Right kidney (tissue), 1 donor: ENCODE data around the gene SND1.
"Not testable (repeated sequence)": the region's sequence is repeated elsewhere in the genome, so short reads cannot be mapped to it uniquely, and the experiment has no call there.

ENCODE experiments used
- DNase-seq: peaks from one replicate; pipeline ENCODE4 v3.0.0-alpha.2; 2016

Gene SND1

DNA sequence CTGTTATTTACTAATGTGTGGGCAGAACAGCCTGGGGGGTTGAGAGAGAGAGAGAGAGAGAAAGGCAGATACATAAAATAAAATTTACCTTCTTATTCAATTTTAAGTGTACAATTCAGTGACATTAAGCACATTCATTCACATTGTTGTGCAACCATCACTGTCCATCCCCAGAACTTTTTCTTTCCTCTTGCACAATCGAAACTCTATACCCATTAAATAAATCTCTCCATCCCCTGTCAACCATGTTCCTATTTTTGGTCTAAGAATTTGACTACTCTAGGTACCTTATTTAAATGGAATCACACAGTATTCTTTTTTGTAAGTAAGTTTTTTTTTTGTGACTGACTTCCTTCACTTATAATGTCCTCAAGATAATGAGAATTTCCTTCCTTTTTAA is 181.6 kb downstream of the SND1 start:
- no peak for DNase-seq

DNA sequence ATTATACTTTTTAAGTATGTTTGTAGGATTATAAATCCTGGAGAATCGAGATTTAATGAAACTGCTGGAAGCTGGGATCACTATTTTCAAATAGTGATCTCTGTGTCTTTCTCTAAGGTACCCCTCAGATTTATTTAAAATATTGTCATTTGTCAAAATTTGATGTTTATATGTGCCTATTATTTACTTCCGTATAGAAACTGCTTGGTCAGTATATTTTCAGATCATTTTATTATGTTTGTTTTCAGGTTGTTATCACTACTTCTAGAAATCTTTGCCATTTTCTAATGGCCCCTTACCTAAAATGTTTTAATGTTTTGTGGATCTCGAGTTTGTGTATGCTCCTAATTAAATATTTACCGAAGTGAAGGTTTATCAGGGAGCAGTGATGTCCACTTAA is 183.7 kb downstream of the SND1 start:
- no peak for DNase-seq

DNA sequence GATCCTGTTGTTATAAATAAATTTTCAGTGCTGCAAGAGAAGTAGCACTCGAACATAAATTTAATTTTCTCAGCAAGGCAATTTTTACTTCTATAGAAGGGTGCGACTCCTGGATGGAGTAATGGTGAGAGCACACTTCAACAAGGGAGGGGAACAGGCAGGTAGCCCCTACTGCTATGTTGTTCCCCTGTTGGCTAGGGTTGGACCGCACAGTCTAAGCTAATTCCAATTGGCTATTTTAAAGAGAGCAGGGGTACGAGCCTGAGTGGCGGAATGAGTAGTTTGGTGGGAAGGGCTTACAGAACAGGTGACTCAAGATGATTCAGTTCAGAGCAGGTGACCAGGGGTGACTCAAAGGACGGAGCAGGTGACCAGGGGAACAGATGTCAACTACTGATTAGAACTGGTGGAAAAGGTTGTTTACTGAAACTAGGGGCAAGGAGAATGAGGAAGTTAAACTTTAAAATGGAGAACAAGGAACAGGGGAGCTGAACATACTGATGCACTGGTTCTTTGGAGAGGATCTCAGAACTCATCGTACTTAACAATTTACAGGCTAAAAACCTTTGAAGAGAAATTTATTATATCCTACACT is 185.9 kb downstream of the SND1 start:
- DNase-seq: not testable (repeated sequence)

DNA sequence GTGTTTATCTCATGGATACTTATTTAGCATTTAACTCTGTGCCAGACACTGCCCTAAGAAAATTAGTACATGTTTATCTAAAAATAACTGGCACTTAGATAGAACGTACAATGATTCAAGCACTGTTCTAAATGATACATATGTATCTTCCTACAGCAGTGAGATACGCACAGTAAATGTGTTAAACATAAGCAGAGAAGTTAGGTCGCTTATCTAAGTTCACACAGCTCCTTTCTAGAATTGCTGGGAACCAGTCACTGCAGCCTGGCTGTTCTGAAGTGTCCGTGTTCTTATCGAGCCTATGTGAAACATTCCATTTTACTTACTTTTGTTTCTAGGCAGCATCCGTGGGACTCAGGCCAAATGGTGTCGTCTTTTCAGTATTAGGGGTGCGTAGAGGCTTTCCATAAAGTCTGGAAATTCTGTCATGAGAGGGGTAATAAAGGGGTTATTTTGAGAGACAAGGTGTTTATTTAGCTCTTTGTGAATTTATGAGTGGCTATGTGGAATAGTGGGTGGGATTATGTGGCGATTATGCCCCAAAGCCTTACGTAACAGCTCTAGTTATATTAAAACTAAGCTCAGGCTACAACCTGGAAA is 186.9 kb downstream of the SND1 start:
- DNase-seq: no peak

DNA sequence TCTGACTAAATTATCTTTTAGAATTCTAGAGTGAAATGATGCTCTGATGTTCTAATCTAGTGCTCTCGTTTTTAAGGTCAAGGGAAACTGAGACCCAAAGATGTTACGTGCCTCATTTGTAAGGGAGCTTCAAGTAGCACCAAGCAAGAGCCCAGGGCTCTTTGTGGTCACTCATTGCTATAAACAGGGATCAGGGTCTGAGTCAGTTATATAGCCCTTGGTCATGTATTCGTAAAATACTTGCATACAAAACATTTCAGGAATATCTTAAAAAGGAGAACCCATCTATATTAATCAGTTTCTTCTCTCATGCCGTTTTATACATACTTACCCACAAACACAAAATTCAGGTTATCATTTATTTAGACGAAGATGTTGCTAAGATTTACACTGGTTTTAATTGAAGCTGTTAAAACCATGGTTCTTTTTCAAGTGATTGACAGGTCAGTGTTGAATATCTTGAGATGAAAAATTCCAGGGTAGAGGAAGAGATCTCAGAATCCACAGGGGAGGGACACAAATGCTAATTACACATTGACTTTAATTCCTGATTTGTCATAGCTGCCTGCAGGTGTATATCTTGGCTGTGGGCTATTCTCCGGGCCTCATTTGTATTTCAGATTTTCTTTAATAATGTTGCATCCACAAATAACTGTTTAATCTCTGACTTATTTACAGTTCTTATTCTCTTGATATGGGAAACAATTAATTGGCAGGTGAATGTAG is 188.4 kb downstream of the SND1 start:
- no peak for DNase-seq

DNA sequence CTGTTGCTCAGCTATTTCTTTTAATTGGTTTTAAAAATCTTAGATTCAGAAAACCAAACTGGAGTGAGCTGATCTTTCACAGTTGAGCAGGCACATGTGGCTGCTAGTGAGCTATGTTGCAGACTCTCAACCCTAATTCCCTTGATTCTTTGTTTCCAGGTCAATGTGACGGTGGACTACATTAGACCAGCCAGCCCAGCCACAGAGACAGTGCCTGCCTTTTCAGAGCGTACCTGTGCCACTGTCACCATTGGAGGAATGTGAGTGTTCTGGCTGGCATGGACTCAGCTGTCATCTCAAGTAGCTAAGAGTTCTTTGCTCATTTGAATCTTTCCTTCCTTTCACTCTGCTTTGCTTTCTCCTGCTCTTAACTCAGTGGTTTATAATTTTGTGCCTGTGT is 192.2 kb downstream of the SND1 start:
- DNase-seq: no peak

DNA sequence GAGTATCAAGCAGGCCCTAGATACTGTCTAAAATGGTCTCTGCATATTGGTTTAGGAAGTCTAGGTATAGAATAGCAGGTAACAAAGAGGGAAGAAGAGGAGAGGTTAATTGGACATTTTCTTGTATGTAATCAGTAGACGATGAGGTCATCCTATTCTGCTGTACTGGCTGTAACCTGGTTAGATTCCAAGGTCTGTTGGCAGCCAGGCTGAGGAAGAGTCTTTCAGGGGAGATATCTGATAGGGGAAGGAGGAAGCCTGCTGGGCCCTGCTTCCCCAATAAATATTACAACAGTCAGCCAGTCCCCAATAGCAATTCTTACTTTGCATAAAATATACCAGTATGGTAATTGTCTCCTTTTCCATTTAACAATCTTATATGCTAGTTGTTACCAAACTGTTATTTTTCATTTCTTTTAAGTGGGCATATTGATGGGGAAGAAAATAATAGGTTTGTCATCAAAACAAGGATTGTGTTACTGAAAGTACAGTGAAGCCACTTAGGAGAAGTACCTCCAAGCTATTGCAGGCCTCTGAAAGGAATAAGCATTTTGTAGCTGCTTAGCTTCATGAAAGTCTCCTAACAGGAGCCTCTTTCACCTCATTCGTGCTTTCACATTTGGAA is 192.8 kb downstream of the SND1 start:
- DNase-seq: no peak

DNA sequence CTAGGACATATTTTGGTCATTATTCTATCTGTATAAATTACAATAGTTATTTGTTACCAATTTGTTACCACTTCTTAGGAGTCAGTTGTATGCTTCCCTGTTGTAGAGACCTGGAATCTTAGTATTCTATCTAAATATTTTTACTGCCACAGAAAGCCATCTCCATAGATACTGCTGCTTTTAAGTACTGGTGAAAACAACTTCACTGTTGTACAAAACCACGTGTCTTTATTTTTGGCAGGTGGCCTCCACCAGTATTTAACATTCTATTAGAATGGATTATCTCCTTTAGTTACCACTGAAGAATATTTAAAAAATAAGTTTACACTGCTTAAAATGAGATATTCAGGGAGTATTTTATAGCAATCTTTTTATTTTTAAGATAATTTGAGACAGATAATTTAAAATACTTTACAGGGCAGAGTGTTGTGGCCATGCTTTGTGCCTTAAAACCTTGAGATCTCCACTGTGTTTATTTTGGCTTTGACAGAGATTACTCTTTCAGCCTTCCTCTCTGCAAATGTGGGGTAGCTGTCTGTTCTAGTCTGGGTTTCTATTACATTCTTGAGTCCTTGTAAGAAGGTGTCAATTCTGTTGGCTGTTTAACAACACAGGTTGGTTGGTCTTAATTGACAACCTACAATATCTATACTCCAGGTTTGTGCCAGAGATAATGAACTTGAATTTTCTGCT is 193.7 kb downstream of the SND1 start:
- DNase-seq: no peak

DNA sequence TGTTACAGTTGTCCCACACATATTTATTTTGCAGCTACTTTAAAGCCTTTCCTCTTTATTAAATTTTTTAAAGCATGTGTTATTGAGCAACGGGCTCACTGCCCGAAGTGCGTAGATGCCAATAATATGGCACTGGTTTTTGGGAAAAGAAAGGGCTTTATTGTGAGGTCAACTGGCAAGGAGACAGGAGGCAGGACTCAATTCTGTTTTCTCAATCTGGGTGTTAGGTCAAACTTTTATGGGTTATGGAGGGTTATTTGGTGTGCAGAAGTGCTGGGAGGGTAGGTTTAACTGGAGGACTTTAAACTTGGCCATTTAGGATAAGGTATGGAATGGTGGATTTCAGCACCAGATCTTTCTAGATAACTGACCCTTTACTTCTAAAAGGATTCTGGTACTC is 195.6 kb downstream of the SND1 start:
- no peak for DNase-seq

DNA sequence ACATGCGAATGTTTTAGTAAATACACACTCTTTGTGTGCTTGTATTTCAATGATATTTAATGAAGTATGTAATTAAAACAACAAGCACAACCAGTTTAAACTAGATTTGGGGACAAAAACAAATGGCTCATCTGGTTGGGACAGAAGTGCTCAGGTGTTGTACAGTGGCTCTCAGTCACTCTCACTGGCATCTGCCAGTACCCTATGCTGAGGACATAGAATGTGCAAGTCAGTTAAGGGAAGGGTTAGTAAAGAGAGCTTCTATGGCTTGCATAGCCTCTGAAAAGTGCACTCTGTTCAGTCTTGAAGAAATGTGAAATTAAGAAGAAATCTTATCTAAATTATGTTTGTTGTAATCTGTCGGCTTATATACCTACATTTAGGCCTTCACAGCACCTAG is 196.2 kb downstream of the SND1 start:
- DNase-seq: no peak

DNA sequence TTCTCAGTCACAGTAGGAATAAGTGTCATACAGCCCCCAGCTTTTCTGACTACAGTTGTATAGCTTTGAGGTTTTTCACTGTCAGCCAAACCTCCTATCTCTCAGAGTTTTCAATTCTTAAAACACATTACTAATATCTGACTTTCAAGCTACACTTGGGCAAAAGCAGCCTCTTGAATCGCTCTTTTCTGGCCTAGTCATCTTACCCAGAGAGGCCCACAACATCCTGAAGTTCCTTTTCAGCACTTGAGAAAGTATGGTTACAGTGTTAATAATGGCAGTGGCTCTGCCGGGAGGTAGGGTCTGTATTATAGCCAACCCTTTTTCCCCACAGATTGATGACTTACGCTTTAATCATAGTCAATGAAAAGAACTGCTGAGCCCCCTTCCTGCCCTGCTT is 198.2 kb downstream of the SND1 start:
- no peak for DNase-seq

DNA sequence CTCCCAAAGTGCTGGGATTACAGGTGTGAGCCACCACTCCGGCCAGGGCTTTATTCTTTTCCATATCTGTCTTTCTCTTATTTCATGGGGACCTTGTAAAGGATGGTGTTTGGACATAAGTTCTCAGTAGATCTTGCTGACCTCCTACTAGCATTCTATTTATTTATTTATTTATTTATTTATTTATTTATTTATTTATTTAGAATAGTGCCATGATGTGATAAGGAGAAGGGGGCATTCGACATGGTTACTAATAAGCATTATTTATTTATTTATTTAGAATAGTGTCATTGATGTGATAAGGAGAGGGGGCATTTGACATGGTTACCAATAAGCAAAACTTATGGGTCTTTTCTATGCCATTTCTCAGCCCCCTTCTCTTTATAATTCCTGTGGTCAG is 202.4 kb downstream of the SND1 start:
- DNase-seq: no peak

DNA sequence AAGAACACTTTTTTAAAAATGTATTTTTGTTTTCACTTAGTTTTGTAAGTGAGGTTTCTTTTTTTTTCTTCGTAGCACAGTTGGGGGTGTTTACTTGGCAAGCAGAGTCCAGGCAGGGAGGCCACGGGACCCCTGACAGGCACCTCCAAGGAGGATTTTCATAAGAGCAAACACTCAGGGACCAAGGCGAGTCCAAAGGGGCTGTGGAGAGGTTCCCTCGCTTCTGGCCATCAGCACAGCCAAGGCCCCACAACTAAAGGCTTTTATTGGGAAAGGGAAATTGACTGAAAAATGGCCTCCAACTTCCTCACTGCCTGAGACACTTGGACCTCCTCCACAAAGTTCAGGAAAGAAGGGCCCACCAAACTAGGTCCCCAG is 205.5 kb downstream of the SND1 start:
- no peak for DNase-seq

DNA sequence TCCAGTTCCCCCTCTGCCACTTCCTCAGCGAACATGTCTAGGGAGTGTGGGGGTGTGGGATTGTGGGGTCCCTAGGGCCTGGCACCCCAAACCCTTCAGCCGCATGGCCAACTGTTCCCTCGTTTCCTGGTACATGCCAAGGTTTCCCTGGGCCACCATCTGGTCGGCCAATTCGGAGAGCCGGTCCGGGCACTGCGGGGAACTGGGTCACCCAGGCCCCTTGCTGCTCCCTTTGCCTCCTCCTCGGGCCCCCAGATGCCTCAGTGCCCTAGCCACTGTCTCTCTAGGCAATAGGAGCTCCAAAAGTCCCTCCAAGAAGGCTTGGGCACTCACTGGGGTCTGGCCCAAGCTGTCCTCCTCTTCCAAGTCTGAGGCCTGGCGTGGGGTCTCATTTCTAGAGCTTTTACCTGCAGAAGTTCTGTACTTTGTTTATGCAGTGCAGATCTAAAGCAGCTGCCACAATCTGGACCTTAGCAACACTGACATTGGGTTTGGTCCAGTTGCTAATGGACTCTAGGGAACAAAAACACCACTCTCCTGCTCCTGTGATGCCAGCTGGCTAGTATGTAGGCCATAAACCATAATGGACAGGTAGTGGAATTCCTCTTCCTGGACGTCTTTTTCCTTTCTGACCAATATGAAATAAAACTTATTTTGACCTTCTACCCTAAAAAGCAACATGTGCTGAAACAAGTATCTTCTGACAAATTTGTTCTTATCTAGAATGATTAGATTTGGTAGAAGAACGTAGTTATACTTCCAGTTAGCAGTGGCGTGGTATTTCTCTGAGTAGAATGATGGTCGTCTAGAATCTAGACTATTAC is 206.3 kb downstream of the SND1 start:
- DNase-seq: no peak

DNA sequence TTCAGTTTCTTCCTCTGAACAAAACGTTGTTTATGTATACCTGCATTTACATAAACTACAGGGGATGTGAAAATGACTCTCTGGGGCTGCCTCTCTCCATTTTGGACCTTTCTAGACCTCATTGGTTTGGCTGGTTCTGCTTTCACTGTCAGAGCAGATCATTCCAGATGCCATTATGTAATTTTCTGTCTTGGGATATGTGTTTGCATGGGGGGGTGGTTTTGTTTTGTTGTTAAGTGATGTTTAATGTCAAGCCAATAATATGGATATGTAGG is 206.9 kb downstream of the SND1 start:
- DNase-seq: no peak

DNA sequence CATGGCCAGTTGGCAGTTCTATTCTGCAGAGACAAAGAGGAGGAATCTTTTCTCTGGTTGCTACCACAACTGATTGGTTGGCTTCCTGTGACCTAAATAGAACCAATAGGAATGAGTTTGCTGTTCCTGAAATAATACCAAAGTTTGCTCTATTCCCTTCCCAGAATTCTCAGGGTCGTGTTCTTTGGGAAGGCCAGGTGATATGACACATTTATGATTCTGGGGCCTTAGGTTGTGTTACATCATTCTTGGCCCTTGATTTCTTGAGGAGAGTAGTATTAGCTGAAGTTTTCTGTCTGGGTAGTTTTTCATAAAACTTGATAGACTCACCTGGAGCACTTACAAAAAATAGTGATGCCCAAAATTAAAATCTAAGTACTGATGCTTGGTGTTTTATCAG is 207.3 kb downstream of the SND1 start:
- no peak for DNase-seq

DNA sequence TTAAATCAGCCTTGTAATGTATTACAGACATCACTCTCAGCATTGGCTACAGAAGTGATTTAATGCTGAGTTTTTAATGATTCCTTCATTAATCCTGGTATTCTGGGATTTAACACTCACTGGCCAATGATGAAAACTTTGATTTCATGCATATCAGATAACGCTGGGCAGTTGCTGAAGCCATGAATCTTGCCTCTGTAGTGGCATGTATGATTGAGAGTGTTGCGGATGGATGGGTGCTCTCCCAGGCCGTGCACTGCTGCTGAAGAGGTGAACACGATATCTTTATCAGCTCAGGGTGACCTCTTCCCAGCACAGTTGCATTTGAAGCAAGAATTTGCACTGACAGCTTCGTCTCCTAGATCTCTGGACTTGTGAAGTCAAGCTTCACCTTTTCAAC is 210.5 kb downstream of the SND1 start:
- no peak for DNase-seq

DNA sequence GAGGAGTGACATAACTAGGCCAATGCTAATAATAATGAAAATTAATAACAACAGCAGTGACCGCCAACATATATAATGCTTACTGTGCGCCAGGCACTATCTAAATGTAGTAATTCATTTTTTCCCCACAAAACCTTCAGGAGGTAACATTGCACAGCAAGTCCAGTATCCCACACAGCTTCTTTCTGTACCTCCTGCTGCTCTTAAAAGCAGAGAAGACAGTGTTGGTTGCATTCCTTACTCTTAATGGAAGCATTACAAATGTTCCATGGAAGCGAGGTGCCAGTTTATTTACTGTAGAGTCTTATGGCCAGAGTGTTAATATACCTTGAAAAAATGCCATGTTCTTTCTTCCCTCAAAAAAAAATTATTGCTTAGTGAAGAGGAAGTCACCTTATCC is 211.1 kb downstream of the SND1 start:
- no peak for DNase-seq

DNA sequence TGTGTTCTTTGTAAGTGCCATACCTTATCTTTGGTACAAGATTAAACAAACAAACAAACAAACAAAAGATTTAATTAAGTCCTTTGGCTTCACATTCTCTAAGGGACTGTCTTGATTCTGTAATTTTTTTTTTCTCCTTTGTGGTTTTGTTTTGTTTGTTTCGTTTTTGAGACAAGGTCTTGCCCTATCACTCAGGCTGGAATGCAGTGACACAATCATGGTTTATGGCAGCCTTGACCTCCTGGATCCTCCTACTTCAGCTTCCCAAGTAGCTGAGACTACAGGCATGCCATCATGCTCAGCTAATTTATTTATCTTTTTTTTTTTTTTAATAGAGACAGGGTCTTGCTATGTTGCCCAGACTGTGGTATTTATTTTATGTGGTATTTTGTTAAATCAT is 213.5 kb downstream of the SND1 start:
- no peak for DNase-seq

DNA sequence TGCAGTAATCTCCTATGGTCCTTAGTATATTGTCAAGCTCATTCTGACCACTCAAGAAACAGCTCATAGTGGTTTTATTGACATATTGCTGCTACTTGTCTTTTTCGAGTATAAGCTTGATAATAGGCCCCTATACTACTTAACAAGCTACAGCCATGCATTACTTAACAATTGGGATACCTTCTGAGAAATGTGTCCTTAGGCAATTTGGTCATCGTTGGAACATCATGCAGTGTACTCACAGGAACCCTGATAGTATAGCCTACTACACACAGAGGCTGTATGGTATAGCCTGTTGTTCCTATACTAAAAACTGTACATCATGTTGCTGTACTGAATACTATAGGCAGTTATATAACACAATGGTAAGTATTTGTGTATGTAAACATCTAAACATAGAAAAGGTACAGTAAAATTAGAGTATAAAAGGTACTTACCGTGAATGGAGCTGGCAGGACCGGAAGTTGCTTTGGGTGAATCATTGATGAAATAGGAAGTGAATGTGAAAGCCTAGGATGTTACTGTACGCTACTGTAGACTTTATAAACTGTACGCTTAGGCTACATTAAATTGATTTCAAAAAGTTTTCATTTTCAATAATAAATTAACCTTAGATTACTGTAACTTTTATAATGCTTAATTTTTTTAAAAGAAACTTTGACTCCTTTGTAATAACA is 218.4 kb downstream of the SND1 start:
- DNase-seq: no peak

DNA sequence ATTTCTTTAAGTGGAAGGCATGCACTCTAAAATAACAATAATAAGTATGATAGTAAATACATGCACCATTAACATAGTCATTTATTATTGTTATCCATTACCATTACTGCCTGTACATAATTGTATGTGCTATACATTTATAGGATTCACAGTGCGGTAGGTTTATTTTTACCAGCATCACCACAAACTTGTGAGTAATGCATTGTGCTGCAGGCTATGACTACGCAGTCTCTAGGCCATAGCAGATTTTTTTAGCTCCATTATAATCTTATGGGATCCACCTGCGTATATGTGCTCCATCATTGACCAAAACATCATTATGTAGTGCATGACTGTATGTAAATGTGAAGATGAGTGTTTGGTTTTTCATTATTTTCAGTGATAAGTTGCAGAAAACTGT is 219.2 kb downstream of the SND1 start:
- DNase-seq: no peak

DNA sequence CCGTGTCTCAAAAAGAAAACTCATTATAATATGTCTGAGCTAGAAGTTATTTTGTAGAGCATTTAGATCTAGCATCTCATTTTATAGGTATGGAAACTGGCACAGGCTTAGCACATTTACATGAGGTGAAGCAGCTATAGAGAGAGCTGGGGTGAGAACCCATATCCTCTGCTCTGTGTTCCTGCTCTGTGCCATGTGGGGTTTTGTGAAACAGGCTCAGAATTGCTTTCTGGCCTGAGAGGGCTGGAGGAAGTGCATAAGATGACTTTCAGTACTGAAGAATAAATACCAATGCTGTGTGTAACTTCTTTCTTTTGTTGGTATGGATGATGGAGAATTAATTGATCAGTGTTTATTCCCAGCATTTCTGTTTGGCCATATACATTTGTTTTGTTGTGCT is 220.1 kb downstream of the SND1 start:
- DNase-seq: no peak
